DND-41 (cell line): ENCODE data around the gene OSBPL1A.

Source experiments
- ATAC-seq: fragments of 200-7000 bp; cut with Tn5 transposase; 3 replicates; pipeline ENCODE4 v1.9.1; 2021; ENCODE audit warnings: low read depth; ENCODE audit not compliant: insufficient read depth
- DNase-seq: peaks from one replicate; pipeline ENCODE4 v3.0.0-alpha.2; 2020
- H2AFZ ChIP-seq: 2 replicates; pipeline ENCODE4 v1.6.0; 2012; ENCODE audit warnings: low read depth, low read length
- H3K27ac ChIP-seq: 2 replicates; pipeline ENCODE4 v1.5.1; 2012; ENCODE audit warnings: low read length, inconsistent platforms
- H3K27me3 ChIP-seq: fragments of 200-600 bp; sonication (generic); 2 replicates; pipeline ENCODE4 v1.6.0; 2012; ENCODE audit warnings: low read length, mild to moderate bottlenecking, inconsistent platforms; ENCODE audit not compliant: insufficient read depth, poor library complexity
- H3K36me3 ChIP-seq: 2 replicates; pipeline ENCODE4 v1.5.1; 2012; ENCODE audit warnings: low read length, inconsistent platforms; ENCODE audit not compliant: insufficient read depth
- H3K4me1 ChIP-seq: 2 replicates; pipeline ENCODE4 v1.5.1; 2012; ENCODE audit warnings: mild to moderate bottlenecking, low read length; ENCODE audit not compliant: insufficient read depth
- H3K4me2 ChIP-seq: 2 replicates; pipeline ENCODE4 v1.6.0; 2012; ENCODE audit warnings: mild to moderate bottlenecking, moderate library complexity, low read length, inconsistent platforms; ENCODE audit not compliant: insufficient read depth
- H3K4me3 ChIP-seq, 2 experiments: fragments of 200-600 bp in 1 of 2; shearing (Covaris generic) in 1 of 2; 2 replicates each; pipeline ENCODE4 v1.5.1; 2012 to 2016; ENCODE audit warnings: inconsistent platforms in 2 of 2, low read length in 2 of 2, mild to moderate bottlenecking in 2 of 2, low read depth in 1 of 2, moderate library complexity in 1 of 2
- H3K79me2 ChIP-seq: 2 replicates; pipeline ENCODE4 v1.6.0; 2012; ENCODE audit warnings: low read length, inconsistent platforms; ENCODE audit not compliant: insufficient read depth
- H3K9ac ChIP-seq: 2 replicates; pipeline ENCODE4 v1.6.0; 2012; ENCODE audit warnings: low read depth, mild to moderate bottlenecking, inconsistent platforms, low read length, moderate library complexity
- H3K9me3 ChIP-seq: 2 replicates; pipeline ENCODE4 v1.5.1; 2012; ENCODE audit warnings: low read length, moderate library complexity, mild to moderate bottlenecking, inconsistent platforms; ENCODE audit not compliant: insufficient read depth, severe bottlenecking
- H4K20me1 ChIP-seq: 2 replicates; pipeline ENCODE4 v1.6.0; 2012; ENCODE audit warnings: low read length; ENCODE audit not compliant: insufficient read depth
- EZH2 ChIP-seq: IDR thresholded peaks from 3 replicates; pipeline ENCODE4 v1.6.1; 2012; ENCODE audit warnings: borderline replicate concordance, low read depth, mild to moderate bottlenecking, moderate library complexity, low read length, inconsistent platforms; ENCODE audit not compliant: severe bottlenecking
- TF ChIP-seq, protein P1 (sequence below): IDR thresholded peaks from 2 replicates; pipeline ENCODE4 v1.5.1; 2012; ENCODE audit warnings: borderline replicate concordance, low read length, moderate library complexity, mild to moderate bottlenecking; ENCODE audit not compliant: poor library complexity, severe bottlenecking; ENCODE audit errors: extremely low read depth

OSBPL1A gene

DNA sequence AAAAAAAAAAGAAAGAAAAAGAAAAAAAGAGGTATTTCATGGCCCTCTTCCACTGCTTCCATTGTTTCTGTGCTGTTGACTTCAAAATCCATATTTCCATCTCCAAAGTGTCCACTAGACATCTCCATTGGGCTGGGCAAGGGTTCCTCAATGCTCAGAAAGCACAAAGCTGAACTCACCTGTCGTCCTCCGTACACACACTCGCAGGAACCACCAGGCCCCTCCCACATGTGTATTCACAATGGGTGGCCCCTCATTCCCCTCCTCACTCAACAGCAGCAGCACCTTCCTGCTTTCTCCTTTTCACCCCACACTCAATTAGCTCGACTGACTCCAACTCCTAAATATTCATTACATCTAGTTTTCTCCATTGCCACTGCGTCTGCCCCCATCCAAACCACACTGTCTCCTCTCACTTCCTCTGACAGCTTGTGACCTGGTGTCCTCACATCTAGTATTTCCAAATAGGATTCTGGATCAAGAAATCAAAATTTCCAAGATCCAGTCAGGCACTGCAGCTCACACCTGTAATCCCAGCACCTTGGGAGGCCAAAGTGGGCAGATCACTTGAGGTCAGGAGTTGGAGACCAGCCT, 25.2 kb downstream of the OSBPL1A start:
- TF ChIP-seq, protein P1, sequence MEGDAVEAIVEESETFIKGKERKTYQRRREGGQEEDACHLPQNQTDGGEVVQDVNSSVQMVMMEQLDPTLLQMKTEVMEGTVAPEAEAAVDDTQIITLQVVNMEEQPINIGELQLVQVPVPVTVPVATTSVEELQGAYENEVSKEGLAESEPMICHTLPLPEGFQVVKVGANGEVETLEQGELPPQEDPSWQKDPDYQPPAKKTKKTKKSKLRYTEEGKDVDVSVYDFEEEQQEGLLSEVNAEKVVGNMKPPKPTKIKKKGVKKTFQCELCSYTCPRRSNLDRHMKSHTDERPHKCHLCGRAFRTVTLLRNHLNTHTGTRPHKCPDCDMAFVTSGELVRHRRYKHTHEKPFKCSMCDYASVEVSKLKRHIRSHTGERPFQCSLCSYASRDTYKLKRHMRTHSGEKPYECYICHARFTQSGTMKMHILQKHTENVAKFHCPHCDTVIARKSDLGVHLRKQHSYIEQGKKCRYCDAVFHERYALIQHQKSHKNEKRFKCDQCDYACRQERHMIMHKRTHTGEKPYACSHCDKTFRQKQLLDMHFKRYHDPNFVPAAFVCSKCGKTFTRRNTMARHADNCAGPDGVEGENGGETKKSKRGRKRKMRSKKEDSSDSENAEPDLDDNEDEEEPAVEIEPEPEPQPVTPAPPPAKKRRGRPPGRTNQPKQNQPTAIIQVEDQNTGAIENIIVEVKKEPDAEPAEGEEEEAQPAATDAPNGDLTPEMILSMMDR, result no peak
- TF ChIP-seq EZH2, result no peak

GRCh38 chr18:24370120-24370519, 27.5 kb downstream of the OSBPL1A start:
- no peaks in the 10 kb centered on the region for H3K27me3 ChIP-seq
- H3K4me3 ChIP-seq, result no peak overlapping the region
- DNase-seq, result no peak
- no peaks in the 10 kb centered on the region for H3K79me2 ChIP-seq
- H4K20me1 ChIP-seq, result no peaks in the 10 kb centered on the region
- no peak overlapping the region for H3K4me2 ChIP-seq
- no peak overlapping the region for H2AFZ ChIP-seq
- no peaks in the 10 kb centered on the region for H3K9me3 ChIP-seq
- H3K9ac ChIP-seq, result no peak overlapping the region
- no peak overlapping the region for H3K27ac ChIP-seq
- no peaks in the 10 kb centered on the region for H3K36me3 ChIP-seq
- ATAC-seq, result no peak
- TF ChIP-seq, protein P1, result no peak
- no peaks in the 10 kb centered on the region for H3K4me1 ChIP-seq

More for the DNA sequence above, 25.2 kb downstream of the OSBPL1A start:
- no peaks in the 10 kb centered on the region for H3K36me3 ChIP-seq
- no peak overlapping the region for H3K27ac ChIP-seq
- no peaks in the 10 kb centered on the region for H3K27me3 ChIP-seq
- H3K9ac ChIP-seq, result no peak overlapping the region
- H3K4me3 ChIP-seq, result no peak overlapping the region
- no peaks in the 10 kb centered on the region for H3K79me2 ChIP-seq
- H3K9me3 ChIP-seq, result no peaks in the 10 kb centered on the region
- DNase-seq (no peak), ATAC-seq (no peak)
- no peak overlapping the region for H3K4me2 ChIP-seq
- H2AFZ ChIP-seq, result no peak overlapping the region
- H3K4me1 ChIP-seq, result no peaks in the 10 kb centered on the region
- H4K20me1 ChIP-seq, result no peaks in the 10 kb centered on the region

DNA sequence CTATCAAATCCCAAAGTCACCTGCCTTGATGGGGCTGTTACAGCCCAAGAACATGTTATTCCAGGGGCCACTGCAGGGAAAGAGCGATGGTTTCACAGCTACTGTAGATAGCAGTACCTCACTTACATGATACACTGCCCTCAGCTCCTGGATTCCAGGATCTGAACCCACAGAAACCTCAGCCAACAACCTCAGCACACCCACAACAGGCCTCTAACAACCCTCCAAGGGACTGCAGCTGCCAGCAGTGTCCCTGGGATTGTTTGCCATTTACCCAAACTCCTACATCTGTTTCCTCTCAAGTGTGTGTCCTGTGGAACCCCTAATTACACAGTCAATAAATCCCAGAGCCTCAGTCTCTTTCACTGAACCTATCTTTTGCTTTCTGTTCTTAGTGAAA, 28.2 kb downstream of the OSBPL1A start:
- H2AFZ ChIP-seq, result no peak overlapping the region
- no peak overlapping the region for H3K4me2 ChIP-seq
- H3K27ac ChIP-seq, result no peak overlapping the region

More for the DNA sequence above, 28.2 kb downstream of the OSBPL1A start:
- Histone ChIP-seq H3K4me3 (no peak overlapping the region), H3K27me3 (no peaks in the 10 kb centered on the region), H4K20me1 (no peaks in the 10 kb centered on the region), H3K79me2 (no peaks in the 10 kb centered on the region), H3K36me3 (no peaks in the 10 kb centered on the region), H3K9ac (no peak overlapping the region), H3K9me3 (no peaks in the 10 kb centered on the region), H3K4me1 (no peaks in the 10 kb centered on the region)
- ATAC-seq (no peak; the same call in 2 of the 3 replicates), DNase-seq (no peak)
- no peak for TF ChIP-seq EZH2
- TF ChIP-seq, protein P1, result no peak
